Muscle layer of duodenum (tissue), 2 donors: ENCODE data around the gene SH3BP5L.
"Not testable (repeated sequence)": the region's sequence is repeated elsewhere in the genome, so short reads cannot be mapped to it uniquely, and the experiment has no call there.

Source experiments
- H3K27ac ChIP-seq: one replicate; pipeline ENCODE4 v1.7.0; 2013; ENCODE audit warnings: mild to moderate bottlenecking, low read length
- H3K27me3 ChIP-seq: one replicate; pipeline ENCODE4 v1.7.0; 2013; ENCODE audit warnings: low read depth, mild to moderate bottlenecking, control low read depth, low read length
- H3K36me3 ChIP-seq, 2 donors: one replicate each; pipeline ENCODE4 v1.7.0; 2013; ENCODE audit warnings: low read length in 2 of 2, control low read depth in 1 of 2, mild to moderate bottlenecking in 1 of 2; ENCODE audit not compliant: insufficient read depth in 2 of 2, control insufficient read depth in 1 of 2
- H3K4me1 ChIP-seq, 2 donors: one replicate each; pipeline ENCODE4 v1.7.0; 2013; ENCODE audit warnings: low read length in 2 of 2, mild to moderate bottlenecking in 2 of 2, control low read depth in 1 of 2, moderate library complexity in 1 of 2; ENCODE audit not compliant: insufficient read depth in 2 of 2, control insufficient read depth in 1 of 2
- H3K4me3 ChIP-seq, 2 donors: one replicate each; pipeline ENCODE4 v1.7.0; 2013; ENCODE audit warnings: low read length in 2 of 2, low read depth in 1 of 2, mild to moderate bottlenecking in 1 of 2
- H3K9me3 ChIP-seq, 2 donors: one replicate each; pipeline ENCODE4 v1.7.0; 2013; ENCODE audit warnings: low read length in 2 of 2, control low read depth in 1 of 2, mild to moderate bottlenecking in 1 of 2; ENCODE audit not compliant: control insufficient read depth in 1 of 2
- donor health status: healthy.

SH3BP5L gene

DNA sequence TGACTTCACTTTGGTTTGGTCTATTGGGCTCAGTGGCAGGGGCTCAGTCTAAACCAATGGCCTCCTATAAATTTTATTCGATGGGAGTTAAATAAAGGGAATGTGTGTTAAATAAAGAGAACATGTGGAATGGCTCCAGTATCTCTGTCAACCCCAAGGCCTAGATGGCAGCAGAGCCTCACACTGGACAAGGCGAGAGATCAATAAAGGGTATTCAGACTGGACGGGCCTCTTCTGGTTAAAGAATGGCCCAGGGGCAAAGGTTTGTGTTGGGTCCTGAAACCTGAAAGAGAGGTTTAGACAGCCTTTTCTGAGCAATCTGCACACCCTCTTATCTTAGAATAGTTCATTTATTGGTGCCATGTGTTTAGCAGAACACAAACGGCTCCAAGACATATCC is 34.7 kb downstream of the SH3BP5L start:
- Histone ChIP-seq H3K36me3 (no peaks in the 10 kb centered on the region), H3K9me3 (peaks cover 0 to 7% of the 10 kb centered on the region in 2 donors), H3K27me3 (no peaks in the 10 kb centered on the region), H3K27ac (no peak overlapping the region), H3K4me1 (no peaks in the 10 kb centered on the region), H3K4me3 (no peak overlapping the region)

- no peaks in the 10 kb centered on the region for H3K4me1 ChIP-seq
- no peaks in the 10 kb centered on the region for H3K27me3 ChIP-seq
- no peak overlapping the region for H3K4me3 ChIP-seq
- H3K27ac ChIP-seq: no peak overlapping the region
- peaks cover 0 to 4% of the 10 kb centered on the region in 2 donors for H3K9me3 ChIP-seq
- H3K36me3 ChIP-seq: no peaks in the 10 kb centered on the region
These were observed 35.3 kb downstream of the SH3BP5L start for GRCh38 chr1:248790456-248790855.

DNA sequence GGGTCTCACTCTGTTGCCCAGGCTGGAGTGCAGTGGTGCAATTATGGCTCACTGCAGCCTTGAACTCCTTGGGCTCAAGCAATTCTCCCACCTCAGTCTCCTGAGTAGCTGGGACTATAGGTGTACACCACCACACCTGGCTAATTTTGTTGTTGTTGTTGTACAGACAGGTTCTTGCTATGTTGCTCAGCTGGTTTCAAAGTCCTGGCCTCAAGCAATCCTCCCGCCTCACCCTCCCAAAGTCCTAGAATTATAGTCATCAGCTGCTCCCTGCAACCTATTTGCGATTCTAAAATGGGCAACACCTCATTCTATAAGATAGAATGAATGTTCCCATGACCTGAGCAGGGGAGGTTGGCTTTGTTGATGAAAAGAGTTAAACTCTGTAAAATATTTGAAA is 36.4 kb downstream of the SH3BP5L start:
- H3K4me1 ChIP-seq, H3K36me3 ChIP-seq, H3K27me3 ChIP-seq, H3K9me3 ChIP-seq, H3K27ac ChIP-seq, H3K4me3 ChIP-seq: not testable (repeated sequence)

DNA sequence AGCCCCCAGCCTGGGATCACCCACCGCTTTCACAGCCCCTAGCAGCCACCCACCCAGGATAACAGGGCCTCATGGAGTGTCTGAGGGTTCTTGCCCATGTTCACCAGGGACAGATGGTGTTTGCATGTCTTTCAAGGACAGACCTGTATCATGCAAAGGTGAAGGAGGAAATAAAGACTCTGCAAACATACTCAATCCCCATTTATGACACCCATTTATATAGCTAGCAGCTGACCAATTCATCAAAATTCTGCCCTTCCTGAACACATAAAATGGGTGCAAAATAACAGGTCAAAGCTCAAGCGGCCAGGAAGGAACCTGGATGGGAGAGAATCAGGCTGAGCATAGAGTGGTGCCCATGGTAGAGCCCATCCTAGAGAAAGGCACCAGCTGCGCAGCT is 37.4 kb downstream of the SH3BP5L start:
- H3K36me3 ChIP-seq: no peaks in the 10 kb centered on the region
- no peak overlapping the region for H3K4me3 ChIP-seq
- H3K27ac ChIP-seq: no peak overlapping the region
- H3K4me1 ChIP-seq: no peaks in the 10 kb centered on the region
- H3K27me3 ChIP-seq: no peaks in the 10 kb centered on the region
- H3K9me3 ChIP-seq: no peaks in the 10 kb centered on the region

DNA sequence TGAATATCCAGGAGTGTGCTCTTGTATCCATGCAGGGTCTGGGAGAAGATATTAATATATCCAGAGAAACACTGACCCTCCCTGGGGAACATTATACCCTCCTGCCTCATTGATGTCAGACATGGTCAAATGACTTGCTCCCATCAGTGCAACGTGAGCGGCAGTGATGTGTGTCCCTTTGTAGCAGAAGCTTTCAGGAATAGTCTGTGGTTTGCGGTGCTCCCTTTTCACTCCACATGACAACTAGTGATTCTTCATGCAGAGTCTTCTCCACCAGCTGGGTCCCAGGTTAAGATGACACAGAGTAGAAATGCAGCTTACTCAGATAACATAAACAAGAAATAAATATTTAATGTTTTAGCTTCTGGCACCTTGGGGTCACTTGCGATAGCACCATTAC is 38.3 kb downstream of the SH3BP5L start:
- no peaks in the 10 kb centered on the region for H3K4me1 ChIP-seq
- H3K9me3 ChIP-seq: no peaks in the 10 kb centered on the region
- H3K27ac ChIP-seq: no peak overlapping the region

GRCh38 chr1:248786156-248786555 is 39.6 kb downstream of the SH3BP5L start:
- H3K4me1 ChIP-seq: no peaks in the 10 kb centered on the region
- H3K27ac ChIP-seq: no peak overlapping the region
- no peak overlapping the region for H3K4me3 ChIP-seq
- H3K9me3 ChIP-seq: no peaks in the 10 kb centered on the region
- H3K36me3 ChIP-seq: no peaks in the 10 kb centered on the region
- no peaks in the 10 kb centered on the region for H3K27me3 ChIP-seq

More for the DNA sequence above, 38.3 kb downstream of the SH3BP5L start:
- no peaks in the 10 kb centered on the region for H3K27me3 ChIP-seq
- no peak overlapping the region for H3K4me3 ChIP-seq
- H3K36me3 ChIP-seq: no peaks in the 10 kb centered on the region

DNA sequence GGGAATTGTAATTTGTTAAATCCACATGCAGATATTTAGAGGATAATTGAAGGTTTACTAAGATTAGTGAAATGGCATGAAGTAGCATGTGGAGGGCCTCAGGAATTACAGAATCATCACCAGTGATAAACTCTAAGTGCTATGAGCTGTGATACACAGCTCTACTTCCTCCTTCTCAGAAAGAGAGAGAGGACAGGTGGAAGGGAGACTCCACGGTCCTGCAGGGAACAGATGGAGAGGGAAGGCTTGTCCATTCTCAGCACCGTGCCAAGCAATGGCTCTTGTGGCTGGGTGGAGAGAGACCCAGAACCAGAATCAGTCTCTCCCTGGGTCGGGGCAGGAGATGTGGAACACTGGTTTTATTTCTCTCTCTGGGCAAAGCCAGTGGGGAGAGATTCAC is 42.3 kb downstream of the SH3BP5L start:
- Histone ChIP-seq H3K9me3 (peaks cover 0 to 3% of the 10 kb centered on the region in 2 donors), H3K36me3 (no peaks in the 10 kb centered on the region), H3K4me1 (no peaks in the 10 kb centered on the region), H3K4me3 (no peak overlapping the region), H3K27ac (no peak overlapping the region), H3K27me3 (no peaks in the 10 kb centered on the region)

GRCh38 chr1:248782416-248783141 is 43.1 kb downstream of the SH3BP5L start:
- Histone ChIP-seq H3K36me3 (no peaks in the 10 kb centered on the region), H3K27ac (no peak overlapping the region), H3K4me3 (no peak overlapping the region)

GRCh38 chr1:248779350-248779749 is 46.4 kb downstream of the SH3BP5L start:
- Histone ChIP-seq H3K9me3 (peaks cover 0 to 10% of the 10 kb centered on the region in 2 donors), H3K27ac (no peak overlapping the region), H3K4me1 (no peaks in the 10 kb centered on the region), H3K27me3 (no peaks in the 10 kb centered on the region), H3K36me3 (no peaks in the 10 kb centered on the region), H3K4me3 (no peak overlapping the region)

More at GRCh38 chr1:248782416-248783141, 43.1 kb downstream of the SH3BP5L start:
- Histone ChIP-seq H3K27me3 (no peaks in the 10 kb centered on the region), H3K4me1 (no peaks in the 10 kb centered on the region), H3K9me3 (peaks cover 0 to 3% of the 10 kb centered on the region in 2 donors)

GRCh38 chr1:248778906-248779305 is 46.8 kb downstream of the SH3BP5L start:
- Histone ChIP-seq H3K4me3 (no peak overlapping the region), H3K9me3 (peaks cover 0 to 10% of the 10 kb centered on the region in 2 donors), H3K27ac (no peak overlapping the region), H3K36me3 (no peaks in the 10 kb centered on the region), H3K27me3 (no peaks in the 10 kb centered on the region), H3K4me1 (no peaks in the 10 kb centered on the region)

GRCh38 chr1:248776991-248777390 is 48.7 kb downstream of the SH3BP5L start:
- Histone ChIP-seq H3K4me3 (no peak overlapping the region), H3K27ac (no peak overlapping the region), H3K36me3 (no peaks in the 10 kb centered on the region), H3K4me1 (no peaks in the 10 kb centered on the region), H3K27me3 (no peaks in the 10 kb centered on the region), H3K9me3 (peaks cover 0 to 10% of the 10 kb centered on the region in 2 donors)

- H3K27ac ChIP-seq: no peak overlapping the region
- no peaks in the 10 kb centered on the region for H3K36me3 ChIP-seq
- H3K4me1 ChIP-seq: no peaks in the 10 kb centered on the region
- H3K4me3 ChIP-seq: no peak overlapping the region
- H3K27me3 ChIP-seq: no peaks in the 10 kb centered on the region
- peaks cover 0 to 10% of the 10 kb centered on the region in 2 donors for H3K9me3 ChIP-seq
These were observed 50.3 kb downstream of the SH3BP5L start for GRCh38 chr1:248775441-248775840.
